ENCODE data around the gene TIAM1.

Gene TIAM1

DNA sequence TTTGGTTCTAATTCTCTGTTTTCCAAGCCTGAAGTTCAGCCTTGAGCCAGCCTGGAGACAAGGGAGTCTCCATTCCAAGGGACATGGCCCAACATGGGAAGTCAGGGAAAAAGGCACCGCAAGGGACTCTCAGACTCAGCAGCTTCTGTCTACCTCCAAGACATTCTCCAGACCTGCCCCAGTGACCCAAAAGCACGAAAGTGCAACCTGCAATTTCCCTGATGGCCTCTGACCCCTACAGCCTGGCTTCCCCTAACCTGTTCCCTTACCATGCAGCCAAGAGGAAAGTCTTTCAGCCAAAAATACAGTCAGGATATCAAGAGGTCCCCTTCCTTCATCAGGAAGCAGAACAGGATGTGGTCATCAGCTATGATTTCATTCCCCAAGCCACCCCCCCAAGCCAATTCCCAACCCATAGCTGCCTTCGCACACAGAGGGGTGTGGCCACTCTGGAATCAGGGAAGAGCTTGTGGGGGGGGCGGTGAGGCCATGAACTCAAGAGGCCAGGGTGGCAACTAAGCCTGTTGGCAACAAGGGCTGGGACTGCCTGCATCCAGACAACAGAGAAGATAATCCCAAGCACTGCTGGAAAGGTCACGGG, 59.2 kb downstream of the TIAM1 start:
- DNase-seq, result no peak

DNA sequence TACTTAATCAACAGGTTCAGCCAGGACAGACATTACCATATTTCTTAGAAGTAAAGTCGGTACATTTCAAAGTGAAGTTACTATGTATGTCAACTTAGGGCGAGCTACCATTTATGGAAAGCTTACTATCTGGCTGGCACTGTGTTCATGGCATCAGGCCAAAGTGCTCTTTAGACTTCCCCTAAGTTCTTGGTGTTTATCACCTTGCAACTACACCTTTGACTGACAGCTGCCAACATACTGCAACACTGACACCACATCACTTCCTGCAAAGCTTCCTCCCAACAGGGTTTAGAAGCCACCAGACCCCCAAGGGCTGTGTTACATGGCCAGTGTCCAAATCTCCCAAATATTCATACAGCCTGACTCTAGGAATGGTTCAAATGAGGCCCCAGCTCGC, 61.0 kb downstream of the TIAM1 start:
- peak; percentile 58 for DNase-seq

DNA sequence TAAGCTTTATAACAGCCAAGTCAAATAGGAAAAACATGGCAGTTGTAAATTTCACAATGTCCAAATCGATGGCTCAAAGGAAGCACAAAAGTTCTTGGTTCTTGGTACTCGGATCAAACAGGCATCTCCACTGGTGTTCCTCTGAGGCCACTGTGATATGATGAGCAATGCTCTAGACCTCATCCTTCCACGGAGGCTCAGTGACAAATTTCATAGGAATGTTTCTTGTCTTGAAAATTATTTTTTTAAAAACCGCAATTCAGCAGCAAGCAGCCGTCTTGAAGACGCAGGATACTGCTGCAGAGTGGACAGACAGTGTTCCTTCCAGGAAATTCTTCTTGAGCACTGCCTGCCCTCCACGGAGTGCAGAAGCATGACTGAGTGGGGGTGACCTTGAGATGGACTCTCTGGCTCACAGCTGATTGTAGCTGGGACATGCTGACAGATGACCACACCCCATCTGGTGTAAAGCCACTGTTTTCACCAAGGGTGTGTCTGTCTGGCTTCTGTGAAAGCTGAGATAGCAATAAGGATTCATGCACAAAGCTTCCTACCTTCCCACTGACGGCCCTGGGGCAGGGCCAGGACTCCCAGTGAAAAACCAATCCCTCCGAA, 61.9 kb downstream of the TIAM1 start:
- DNase-seq, result no peak

DNA sequence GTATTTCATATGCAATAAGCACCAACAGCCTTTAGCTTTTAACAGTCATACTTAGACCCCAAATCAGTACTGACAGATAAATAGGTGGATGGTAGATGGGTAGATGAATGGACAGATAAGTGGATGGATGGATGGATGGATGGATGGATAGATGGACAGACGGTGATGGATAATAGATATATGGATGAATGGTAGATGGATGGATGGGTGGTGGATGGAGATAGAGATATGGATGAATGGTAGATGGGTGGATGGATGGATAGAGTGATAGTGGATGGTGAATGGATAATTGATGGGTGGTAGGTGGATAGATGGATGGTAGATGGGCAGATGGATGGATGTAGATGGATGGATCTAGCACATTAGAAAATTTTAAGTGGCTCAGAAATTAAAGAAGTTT, 62.5 kb downstream of the TIAM1 start:
- DNase-seq, result no peak

DNA sequence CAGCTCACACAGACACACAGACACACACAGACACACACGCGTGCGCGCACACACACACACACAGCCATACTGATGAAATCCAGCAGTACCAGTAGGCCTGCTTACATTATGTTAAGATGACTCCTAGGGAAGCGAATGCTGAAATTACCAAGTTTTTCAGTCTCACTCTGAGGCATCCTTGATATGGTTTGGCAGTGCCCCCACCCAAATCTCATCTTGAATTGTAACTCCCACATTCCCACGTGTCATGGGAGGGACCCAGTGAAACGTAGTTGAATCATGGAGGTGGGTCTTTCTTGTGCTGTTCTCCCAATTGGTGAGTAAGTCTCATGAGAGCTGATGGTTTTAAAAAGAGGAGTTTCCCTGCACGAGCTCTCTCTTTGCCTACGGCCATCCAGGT, 64.1 kb downstream of the TIAM1 start:
- no peak for DNase-seq

DNA sequence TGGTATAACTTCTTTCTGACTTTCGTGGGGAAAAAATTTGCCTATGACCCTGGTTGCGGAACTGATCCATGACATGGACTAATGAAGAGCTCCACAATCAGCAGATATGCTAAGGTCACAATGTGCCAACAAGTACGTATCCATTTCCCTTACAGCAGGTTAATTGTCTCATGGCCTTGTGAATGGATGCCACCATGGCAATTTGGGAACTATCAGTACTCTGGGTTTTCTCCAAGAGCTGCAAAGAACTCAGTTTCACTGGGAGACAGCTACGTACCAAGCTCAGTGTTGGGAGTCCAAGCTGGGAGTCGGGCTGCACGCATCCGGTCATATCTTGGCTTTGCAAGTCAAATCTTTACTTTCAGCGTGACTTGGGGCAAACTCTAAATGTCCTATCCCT, 64.8 kb downstream of the TIAM1 start:
- DNase-seq, result no peak

DNA sequence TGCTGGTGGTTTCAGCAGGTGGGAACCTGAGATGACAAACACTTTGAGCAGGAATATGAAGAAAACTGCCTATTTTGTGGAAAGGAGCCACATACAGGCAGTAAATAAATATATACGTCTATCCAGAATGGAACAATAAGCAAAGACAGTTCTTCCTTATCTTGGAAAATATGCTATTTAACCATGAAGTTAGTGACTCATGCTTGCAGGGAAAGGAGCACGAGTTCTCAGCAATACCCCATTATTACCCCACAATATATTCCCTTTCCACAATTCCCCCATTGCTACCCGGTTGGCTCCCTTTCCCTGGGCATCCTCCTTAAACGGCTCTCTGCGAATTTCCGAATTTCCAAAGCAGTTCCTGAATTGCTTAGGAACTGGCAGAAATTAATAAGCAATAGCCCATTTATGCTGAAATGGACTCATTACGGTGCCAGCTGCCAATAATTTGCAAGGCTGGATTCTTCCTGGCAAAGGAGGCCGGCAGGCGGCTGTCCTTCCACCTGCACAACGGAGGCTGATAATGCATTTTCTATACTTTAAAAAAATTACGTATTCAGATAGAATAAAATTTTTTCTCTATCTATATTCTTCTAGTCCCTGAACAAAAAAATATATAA, 65.4 kb downstream of the TIAM1 start:
- DNase-seq, result no peak

DNA sequence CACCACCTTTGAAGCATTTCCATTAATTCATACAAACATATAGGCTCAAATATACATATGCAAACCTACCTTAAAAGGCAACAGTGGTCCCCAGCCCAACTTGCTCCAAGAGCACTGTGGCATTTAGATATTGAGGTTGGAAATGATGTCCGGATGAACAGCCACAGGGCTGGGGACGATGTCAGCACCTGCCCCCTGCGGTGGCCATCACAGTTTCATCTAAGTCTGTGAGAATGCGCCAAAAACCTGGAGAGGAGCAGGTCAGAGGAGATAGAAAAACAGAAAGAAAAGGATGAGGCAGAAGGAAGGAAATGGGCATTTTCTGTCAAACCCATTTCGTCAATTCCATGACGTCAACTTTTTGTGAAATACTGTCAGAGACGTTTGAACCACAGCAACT, 67.4 kb downstream of the TIAM1 start:
- no peak for DNase-seq

DNA sequence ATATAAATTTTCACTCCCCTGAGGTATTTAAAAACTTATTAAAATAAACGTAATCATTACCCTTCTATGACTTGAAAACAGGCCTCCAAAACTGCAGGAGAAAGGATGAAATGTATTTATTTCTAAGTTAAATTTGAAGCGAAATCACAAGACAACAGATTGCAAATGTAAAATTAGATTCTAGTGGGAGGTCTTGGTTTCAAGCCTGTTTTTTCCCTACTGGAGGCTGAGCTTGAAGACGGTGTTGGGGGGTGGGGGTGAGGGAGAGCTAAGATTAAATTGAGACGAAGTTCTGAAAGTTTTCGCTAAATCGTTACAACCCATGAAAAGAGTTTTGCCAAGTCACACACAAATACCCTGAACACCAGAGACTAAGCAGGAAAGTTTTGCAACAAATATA, 68.2 kb downstream of the TIAM1 start:
- no peak for DNase-seq

DNA sequence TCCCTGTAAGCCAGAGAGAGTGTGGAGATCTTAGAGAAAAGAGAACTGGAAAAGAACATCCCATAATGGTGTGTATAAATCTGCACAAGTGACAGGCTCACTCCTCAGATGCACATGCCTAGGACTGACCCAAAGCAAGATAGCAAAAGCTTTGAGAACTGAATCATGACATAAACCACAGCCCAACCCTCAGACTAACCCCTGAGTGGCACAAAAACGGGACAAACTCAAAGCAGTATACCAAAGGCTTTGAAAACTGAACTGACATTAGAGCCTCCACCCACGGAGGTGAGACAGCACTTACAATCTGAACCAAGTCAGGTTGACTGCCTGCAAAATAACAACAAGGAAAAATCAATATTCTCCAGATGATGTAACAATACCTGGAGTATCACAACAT, 70.8 kb downstream of the TIAM1 start:
- DNase-seq, result peak; percentile 24

DNA sequence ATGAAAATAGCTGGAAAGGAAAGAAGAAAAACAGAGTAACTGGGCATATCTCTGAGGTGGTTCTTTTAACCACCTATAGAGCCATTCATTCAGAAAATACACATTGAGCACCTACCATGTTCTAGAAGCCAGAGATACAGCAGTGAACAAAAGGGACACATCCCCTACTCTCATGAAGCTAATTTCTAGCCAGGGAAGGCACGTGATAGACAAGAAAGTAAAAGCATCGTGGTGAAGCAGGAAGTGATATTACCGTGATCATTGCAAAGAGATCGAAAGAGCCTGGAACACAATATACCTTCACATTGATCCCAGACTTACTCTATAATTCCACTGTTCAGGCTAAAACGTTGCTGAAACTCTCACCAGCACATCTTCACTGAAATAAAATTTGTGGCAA, 76.0 kb downstream of the TIAM1 start:
- DNase-seq, result no peak

DNA sequence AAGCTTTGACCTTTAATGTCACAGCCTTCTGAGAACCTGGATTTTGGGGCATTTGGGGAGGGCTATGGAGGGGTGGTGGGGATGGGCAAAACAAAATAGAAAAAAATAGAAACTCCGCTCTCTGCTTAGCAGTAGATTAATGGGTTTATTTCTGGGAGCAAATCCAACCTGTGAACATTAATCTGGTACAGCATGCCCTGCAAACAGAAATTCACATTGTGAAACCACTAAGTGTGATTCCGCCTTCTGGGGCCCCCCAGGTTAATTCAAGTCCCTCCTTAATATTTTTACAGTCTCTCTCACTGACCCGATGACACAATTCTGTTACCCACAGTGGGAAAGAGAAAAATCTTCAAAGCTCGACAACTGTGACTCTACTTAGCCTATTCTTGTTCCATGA, 76.4 kb downstream of the TIAM1 start:
- no peak for DNase-seq

DNA sequence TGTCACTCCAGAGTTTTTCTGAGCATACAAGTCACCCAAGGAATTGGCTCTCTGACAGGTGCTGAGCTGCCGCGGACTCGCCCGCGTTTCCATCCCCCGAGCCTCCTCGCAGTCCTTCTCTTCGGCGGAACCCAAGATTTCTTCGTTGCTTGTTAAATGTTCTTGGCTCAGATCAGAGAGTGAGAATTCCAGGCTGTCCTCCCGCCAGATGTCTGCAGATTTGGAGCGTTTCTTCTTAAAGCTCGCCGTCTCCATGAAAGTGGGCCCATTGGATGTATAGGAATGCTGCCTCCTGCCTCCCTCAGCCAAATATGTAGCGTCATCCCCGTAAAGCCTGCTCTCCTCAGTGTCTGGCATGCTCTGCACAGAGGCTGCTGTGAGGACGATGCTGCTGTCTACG, 77.8 kb downstream of the TIAM1 start:
- no peak for DNase-seq

DNA sequence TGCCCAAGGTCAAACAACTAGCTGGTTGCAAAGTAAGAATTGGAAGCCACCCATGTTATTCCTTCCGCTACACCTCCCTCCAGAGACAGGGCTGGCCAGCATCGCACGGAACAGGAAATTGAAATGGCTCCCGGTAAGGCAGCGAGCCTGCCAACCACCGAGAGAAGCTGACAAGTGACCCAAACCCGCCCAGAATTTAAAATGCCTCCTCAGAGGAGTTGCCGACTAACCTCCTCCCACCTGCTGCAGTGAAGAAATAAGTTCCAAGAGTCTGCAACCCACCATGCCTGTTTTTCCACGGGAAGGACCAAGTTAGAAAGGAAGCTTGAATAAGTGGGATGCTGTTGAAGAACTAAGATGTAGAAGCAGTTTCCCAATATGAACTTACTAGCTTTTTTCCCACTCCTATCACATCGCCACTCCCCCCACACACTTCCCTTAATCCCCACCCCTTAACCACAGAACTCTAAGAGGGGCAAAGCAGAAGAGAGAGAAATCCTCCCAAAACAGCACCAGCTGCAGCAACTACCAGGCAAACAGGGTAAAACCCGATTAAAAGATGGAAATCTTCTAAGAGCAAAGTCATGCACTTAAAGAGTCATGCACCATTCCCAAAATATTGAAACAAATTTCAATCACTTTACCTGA, 78.6 kb downstream of the TIAM1 start:
- DNase-seq, result no peak

DNA sequence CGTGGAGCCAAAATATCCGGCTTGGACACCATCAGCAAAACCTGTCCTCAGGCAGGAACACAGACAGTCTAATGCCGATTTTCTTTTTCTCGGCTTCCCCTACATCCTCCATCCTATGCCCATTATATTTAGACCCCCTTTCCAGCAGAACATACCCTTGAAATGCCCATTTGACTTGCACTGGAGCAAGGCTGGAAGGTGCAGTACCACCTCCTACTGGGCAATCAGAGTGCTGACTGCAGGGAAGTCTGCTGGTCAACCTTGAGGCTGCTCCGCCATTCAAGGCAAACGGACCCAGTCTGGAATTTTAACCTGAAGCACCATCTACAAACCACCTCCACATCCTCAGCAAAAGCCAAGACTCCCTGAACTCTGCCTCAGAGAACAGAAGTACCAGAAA, 79.5 kb downstream of the TIAM1 start:
- DNase-seq, result no peak

DNA sequence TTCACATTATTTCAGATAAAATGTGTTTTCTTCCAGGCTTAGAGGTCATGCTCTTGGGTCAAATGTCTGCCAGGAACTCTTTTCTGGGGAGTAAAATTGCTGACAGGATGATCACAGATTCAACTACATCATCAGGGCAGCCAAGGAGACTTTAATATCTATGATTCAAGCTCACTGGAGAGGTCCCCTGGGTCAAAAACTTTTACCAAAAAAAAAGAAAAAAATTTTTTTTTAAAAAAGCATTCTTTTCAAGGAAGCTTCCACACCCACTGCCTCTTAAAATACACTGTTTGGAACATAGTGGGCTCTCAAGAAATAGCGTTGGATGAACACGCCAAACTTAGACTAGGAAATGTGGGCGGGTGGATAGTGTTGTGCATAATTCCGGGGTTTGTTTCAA, 81.3 kb downstream of the TIAM1 start:
- no peak for DNase-seq

DNA sequence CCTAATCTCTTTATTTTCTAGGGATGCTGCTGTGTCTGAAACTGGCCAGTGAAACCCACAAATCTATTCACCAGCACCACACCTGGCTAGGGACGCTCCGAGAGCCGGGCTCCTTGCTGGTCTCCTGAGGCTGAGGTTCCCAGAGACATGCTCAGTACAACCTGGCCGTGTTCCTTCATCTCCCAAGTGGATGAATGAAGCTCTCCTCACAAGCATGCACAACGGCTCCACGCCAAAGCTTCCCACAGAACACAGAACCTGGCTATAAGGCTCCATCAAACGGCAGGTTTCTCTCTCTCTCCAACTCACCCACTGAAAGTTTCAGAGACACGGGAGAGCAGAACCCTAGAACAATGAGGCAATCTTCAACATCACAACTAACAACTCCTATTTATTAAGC, 82.3 kb downstream of the TIAM1 start:
- no peak for DNase-seq

DNA sequence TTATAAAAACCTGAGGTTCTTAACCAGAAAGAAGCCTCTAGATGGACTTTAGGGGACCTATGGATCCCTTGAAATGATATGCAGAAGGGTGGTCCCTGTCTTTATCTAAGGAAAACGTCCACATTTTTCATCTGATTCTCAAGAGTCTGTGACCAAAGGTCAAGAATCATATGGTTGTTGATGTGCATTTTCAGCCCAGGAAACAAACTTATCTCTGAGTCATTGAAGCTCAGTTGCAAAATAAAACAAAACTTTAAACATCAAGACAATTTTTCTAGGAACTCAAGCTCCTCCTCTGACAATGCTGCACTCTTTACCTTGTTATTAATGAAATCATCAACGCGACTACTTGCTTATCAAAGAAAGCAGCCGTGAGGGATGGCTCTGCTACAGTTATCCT, 83.3 kb downstream of the TIAM1 start:
- no peak for DNase-seq

DNA sequence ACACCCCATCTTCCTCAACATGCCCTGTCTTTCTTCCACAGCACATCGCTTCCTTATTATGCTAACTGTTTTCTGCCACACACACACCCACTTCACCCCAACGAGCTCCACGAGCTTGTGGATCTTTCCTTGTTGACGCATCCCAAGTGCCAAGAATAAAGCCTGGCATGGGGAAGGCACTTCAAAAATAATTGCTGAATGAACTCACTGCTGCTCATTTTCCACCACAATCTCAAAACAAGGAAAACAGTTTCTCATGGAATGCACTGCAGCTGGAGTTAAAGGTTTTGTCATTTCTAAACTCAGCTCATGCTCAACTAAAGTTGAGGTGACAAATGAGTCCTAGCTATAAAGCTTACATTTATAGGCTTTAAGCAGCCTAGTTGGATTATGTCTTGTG, 86.0 kb downstream of the TIAM1 start:
- DNase-seq, result no peak

DNA sequence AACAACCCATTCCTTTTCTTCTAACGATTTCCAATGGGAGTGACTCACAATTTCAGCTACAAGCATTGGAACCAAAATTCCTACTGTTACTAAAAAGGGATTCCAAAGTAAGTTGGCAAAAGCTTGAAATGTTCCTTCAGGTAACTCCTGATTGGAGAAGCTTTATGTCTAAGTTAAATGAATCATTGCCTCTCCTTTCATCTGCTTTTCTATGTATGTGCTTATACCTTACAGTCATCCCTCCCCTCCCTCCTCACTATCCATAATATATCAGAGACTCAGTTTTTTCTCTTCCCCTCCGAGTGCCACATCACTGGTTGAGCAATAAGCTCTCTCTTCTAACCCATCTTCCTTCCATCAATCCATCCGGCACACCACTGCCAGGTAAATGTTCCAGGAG, 86.8 kb downstream of the TIAM1 start:
- no peak for DNase-seq

DNA sequence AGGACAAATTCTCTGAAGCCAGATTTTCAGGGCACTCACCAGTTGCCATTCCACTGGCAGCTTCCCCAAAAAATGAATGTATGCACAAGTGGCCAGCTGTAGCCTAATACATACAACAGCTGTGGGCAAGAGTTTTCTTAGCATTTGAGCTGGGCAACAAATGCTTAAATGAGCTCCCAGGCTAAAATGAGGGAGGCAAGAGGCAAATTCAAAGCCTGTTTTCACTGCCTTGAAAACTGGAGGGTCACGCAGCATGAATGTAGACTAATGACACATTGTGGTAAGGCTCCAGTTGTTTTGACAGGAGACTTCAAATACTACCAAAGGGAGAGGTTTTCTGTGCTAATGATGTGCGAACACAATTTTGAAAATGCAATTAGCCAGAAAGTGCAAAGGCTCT, 88.2 kb downstream of the TIAM1 start:
- no peak for DNase-seq

DNA sequence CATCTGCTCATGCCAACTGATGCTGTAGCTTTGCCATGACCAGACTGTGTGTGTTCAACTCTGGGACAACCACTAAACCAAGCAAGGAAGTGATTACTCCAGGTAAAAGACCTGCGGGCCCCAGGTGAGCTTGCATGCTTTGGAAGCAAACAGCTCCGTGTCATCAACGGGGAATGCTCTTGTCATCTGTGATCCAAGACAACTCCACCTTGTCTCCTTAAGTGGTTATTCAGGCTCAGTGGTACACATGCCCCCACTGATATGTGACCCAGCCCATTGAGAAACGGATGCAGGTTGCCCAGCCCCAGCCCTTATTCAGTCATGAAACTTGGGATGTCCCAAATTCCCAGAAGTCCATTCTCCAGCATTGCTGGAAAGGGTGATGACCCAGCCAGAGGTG, 89.0 kb downstream of the TIAM1 start:
- DNase-seq, result no peak

DNA sequence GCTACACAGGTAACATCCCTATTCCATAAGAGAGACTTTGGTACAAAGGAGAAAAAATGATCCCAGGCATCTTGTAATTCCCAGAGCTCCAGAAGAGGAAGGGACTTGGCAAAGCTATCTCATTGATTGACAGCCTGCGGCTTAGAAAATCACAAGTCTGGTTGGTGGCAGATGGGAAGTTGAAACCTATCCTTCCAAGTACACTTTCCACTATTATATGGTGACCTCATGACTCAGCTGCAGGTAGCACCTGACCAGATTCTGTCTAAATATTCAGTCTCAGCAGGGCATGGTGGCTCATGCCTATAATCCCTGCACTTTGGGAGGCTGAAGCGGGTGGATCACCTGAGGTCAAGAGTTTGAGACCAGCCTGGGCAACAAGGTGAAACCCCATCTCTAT, 89.9 kb downstream of the TIAM1 start:
- no peak for DNase-seq

DNA sequence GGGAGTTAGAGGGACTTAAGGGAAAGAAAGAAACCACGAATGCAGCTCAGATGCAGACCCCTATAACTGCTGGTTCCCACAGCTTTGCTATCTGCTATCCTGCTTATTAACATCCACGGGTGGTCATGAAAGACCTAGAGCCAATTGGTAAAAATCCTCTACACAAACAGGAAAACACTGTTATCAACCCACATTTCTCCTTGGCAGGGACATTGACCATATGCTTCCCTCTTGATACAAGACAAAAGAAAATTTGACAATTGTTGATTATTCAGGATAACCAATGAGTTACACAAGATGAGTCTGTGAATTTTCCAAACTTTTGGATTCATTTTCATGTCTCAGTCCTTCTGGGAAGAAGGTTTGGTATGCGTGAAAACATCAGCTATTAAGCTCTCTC, 90.4 kb downstream of the TIAM1 start:
- no peak for DNase-seq

DNA sequence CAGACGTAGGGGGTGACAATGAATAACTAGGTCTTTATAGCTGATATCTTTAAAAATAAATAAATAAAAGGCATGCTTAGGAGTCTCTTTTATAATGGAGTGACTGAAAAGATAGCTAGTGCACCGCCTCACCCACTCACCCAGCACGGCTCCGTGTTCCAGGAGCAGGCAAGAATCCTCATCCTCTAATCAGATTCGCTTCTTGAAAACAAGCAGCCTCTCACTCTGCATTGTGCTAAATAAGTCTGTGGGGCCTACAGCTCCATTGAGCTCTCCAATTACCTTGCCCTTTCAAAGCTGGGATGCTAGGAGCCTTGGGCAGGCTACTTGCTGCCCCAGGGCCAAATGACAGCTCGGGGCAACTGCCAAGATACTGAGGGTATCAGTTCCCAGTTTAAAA, 91.5 kb downstream of the TIAM1 start:
- no peak for DNase-seq

Data from CD4-positive, alpha-beta T cell treated with Interleukin-4 for 4 hours (primary cell).